ENCODE measurements around the gene SRMS.
A peak's percentile ranks its signal among the peaks of the same experiment; 100 is the strongest.

Gene SRMS

DNA sequence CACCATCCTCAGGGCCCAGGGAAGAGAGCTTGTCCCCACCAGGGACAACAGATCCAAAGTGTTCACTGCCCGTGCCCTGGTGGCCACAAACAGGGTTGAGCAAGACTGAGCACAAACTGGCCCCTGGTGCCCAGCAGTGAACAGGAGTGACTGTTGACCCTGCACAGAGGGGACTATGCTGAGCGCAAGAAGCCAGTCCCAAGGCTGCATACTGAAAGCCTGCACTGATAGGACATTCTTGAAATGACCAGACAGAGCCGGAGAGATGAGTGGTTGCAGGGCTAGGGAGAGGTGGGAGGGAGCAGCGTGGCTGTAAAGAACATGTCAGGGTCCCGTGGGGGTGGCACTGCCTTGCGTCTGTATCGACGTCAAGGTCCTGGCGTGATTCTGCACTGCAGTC, 3.5 kb upstream of the SRMS start:
- DNase-seq, result no peak

DNA sequence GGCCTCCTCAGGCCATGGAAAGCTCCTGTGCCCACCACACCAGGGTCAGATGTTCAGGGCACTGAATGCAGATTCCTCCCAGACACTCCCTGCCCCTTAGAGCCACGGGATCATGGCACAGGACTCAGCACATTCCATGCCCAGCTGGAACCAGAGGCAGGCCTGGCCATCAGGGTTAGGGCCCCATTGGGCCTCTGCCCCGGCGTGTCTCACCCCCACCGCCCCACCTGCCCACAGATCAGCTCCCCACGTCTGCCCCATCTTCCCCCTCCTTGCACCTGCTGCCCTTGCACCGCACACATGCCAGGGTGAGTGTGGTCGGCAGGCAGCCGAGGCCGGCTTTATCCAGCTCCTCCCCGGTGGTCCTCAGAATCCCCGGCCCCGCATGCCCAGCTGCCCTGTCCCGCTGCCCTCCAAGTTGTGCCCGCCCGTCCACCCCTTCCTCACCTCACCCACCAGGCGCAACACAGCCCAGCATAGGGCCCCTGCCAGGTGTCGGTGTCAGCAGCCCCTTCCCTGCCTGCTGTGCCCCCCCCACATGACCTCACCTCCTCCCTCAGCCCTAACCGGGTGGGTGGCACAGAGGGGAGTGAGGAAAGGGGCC, 2.2 kb upstream of the SRMS start:
- DNase-seq, result no peak

DNA sequence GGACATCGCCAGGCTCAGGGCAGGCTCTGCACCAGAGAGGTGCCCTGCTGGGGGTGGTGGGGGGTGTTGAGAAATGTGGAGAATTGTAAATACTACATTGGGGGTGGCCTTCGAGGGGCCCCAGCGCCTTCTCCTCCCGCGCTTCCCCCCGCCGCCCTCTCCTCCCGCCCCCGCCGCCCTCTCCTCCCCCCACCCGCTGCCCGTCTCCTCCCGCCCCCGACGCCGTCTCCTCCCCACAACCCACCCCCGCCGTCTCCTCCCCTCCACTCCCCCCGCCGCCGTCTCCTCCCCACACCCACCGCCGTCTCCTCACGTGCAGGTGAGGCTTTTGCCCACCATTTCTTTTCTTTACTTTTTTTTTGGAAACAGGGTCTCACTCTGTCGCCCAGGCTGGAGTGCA, 1.5 kb upstream of the SRMS start:
- no peak for DNase-seq

DNA sequence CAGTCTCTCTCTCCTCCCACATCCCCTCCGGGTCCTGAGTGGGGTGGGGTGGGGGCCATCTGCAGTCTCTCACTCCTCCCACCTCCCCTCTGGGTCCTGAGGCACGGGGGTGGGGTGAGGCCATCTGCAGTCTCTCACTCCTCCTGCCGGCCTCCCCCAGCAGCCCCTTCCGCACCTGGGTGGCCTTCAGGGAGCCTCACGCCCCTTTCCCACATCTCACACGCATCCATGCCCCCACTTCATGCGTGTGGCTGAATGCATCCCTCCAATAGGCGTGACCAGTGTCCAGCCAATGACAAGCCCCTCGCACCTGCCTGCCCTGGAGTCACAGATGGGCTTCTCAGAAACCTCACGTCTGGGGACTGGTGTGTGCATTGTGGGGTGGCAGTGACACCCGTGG, 993 bp upstream of the SRMS start:
- DNase-seq, result no peak

DNA sequence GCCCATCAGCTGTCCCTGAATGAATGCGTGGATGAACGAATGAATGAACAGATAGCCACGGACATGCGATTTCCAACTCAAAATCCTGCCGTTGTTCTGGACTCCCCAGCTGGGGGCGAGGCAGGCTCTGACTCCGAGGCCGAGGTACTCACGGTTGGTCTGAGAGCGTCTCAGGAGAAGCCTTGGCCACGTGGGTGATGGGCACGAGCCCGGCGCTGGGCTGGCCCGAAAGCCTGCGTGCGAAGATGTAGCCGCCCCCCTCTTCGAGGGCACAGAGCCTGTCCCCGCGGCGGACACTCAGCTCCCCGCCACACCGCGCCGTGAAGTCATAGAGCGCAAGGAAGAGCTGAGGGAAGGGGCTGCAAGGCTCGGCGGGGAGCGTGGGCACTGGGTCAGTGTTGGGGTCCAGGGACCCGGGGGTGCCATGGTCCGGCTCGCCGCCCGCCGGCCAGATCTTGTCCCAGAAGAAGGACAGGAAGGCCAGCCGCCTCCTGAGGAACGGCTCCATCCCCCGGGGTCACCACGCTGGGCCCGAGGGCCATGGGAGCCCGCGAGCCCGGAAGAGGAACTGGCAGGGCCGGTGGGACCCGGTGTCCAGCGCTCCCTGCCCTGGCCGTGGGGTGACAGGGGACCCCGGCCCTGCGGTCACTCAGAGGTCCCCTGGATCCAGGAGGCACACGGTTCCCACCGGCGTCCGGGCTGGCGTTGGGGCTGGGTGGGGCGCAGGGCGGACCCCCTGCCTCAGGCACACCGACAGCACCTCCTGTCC, 409 bp downstream of the SRMS start:
- no peak for DNase-seq

DNA sequence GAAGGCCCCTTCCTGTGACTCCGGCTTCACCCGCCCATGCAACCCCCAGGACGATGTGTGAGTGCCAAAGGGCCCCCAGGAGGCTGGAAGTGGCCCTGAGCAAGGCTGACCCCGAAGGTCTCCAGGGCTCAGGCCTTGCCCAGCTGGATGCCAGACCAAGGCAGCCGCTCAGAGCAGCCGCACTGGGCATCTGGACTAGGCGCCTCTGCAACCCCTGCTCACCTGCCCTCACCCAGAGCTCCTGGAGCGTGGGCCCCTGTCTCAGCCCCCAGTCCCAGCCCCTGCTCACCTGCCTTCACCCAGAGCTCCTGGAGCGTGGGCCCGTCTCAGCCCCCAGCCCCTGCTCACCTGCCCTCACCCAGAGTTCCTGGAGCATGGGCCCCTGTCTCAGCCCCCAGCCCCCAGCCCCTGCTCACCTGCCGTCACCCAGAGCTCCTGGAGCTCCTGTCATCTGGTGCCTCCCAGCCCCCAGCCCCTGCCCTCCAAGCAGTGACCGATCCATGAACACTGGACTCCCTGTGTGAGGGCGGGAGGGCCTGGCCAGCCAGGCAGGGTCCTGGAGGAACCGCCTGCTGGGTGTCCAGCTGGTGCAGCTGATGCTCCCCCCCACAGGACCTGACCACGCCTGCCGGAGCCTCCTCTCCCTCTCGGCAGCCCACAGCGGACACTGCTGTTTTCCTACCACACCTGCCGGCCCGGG, 1.1 kb downstream of the SRMS start:
- no peak for DNase-seq

DNA sequence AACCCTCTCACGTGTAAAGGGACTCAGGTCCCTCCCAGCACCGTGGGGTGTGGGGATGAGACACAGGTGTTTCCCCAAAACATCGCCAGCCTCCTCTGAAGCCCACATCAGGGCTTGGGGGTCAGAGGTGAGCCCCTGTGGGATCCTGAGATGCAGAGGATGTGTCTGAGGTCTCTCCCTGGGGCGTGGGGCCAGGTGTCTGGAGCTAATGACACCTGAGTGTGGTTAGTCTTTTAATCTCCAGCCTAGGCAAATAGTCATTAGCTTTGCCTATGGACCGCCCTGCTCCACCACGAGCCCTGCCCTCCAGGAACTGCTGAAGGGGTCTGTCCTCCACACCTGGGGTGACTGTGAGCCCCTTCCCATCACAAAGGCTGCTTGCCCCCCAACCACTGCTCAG, 1.7 kb downstream of the SRMS start:
- DNase-seq, result no peak

DNA sequence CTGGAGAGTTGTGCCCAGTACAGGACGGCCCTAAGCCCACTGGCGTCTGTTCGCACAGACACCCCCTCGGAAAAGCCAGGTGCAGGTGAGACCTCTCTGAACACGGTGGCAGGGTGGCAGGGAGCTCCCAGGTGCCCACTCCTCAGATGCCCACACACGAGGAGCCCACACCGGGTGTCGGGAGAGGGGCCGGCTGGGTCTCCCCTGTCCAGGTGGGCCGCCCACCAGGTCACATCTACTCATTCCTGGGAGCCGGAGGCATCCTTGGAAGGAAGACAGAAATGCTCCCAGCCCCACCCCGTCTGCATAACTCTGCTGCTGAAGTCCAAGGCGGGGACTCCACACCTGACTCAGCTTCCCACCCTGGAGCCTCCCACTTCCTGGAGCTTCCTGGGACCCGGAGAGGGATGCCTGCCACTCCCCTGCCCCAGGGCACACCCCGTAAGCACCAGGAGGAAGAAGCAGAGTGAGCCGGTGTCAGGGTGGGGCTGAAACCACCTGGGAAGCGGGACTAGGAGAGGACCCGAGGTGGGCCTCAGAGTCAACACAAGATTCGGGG, 2.5 kb downstream of the SRMS start:
- no peak for DNase-seq

DNA sequence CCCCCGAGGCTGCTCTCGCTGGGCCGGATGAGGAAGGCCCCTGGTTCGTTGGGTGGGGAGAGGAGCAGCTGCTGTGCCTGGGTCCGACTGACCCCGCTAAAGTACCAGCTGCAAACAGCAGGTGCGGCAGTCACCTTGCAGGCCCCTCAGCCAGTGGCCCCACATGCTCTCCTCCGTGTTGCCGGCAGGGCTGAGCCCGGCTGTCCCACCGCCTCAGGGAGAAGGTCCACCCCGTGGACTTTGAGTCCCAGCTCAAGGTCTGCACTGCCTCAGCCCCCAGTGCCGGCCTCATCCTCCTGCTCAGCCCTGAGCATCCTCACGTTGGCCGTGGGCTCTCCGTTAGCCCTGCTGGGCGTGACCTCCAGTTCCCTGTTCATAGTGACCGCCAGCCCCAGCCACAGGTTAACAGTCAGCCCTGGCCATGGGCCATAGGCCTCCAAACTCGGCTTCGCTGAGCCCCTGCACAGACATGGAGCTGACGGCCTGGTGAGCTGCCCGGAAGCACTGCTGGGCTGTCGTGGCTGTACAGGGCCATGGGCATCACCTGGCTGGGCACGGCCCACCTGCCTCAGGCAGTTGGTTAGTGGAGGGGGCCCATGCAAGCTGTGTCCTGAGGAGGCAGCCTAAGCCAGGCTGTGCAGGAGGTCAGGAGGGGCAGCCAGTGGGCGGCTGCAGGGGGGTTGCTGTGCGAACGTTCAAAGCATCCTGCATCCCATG, 3.1 kb downstream of the SRMS start:
- DNase-seq, result no peak

DNA sequence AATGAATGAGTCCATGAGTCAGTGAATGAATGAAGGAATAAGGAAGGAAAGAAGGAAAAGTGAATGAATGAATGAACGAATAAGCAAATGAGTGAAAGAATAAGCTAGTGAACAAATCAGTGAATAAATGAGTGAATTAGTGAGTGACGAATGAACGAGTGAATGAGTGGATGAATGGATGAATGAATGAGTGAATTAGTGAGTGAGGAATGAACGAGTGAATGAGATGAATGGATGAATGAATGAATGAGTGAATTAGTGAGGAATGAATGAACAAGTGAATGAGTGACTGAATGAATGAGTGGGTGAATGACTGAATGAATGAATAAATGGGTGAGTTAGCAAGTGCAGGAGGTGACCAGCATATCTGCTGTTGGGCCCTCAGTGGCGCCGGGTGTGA, 3.8 kb downstream of the SRMS start:
- DNase-seq, result no peak

DNA sequence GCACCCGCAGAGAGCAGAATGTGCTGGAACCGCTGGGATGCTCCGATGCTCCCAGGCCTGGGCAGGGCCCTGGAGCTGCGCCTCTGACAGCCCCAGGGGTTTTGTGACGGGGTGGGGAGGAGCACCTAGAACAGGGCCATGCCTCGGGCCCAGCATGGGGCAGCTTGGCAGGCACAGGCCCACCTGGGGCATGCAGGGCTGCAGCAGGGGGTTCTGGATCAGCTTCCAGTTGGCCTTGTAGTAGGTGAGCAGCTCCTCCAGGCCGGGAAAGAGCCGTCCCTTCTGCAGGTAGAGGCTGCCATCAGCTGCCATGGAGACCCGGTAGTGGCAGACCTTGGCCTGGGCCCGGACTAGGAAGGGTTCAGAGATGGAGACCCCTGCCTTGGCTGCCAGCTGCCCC, 4.4 kb downstream of the SRMS start:
- DNase-seq, result no peak

DNA sequence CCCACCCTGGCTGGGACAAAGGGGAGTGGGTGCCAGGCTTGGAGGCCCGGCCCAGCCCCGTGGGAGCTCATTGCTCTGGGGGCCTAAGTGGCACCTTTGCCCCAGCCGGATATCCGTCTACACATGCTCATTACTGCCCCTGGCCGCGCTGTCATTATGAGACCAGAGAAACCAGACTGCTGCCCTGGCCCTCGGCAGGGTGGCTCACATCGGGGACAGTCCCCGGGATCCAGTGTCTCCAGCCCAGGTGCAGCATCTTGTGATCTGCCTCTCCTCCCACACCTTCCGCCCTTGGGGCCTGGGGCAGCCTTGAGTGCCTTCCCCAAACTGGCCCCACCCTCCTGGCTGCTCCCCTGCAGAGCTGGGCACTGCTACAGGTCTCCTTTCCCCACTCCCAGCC, 4.9 kb downstream of the SRMS start:
- no peak for DNase-seq

DNA sequence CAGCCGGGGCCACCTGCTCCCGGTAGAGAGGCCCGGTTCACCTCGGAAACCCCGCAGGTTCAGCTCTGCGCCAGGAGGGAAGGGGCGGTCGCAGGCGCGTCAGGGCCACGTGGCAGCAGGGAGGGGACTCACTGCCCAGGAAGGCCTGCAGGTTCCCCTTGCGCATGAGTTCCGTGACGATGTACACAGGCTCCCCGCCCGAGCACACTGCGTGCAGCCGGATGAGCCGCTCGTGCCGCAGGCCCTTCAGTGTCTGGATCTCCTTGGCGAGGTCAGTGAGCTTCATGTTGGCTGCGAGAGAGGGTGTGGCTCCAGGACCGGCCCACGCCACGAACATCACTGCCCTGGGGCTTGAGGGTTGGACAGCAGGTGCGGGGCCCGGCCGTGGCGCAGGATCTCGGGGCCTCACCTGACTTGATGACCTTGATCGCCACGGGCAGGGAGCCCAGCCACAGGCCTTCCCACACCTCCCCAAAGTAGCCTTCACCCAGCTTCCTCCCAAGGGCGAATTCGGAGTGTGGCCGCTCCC, 5.5 kb downstream of the SRMS start:
- no peak for DNase-seq

DNA sequence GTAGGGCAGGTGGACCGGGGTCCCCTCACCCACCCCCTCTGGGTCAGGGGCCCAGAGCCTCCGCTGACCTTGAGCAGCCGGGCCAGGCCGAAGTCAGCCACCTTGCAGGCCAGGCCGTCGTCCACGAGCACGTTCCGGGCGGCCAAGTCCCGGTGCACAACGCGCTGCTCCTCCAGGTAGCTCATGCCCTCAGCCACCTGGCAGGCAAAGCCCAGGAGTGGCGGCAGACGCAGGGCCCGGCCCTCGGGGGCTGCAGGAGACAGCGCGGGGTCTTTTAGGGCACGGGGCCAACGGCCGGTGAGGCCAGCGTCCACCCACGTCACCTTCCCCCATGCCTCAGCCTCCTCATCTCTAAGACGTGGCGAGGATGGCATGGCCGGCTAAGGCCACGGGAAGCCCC, 6.2 kb downstream of the SRMS start:
- DNase-seq, result no peak

DNA sequence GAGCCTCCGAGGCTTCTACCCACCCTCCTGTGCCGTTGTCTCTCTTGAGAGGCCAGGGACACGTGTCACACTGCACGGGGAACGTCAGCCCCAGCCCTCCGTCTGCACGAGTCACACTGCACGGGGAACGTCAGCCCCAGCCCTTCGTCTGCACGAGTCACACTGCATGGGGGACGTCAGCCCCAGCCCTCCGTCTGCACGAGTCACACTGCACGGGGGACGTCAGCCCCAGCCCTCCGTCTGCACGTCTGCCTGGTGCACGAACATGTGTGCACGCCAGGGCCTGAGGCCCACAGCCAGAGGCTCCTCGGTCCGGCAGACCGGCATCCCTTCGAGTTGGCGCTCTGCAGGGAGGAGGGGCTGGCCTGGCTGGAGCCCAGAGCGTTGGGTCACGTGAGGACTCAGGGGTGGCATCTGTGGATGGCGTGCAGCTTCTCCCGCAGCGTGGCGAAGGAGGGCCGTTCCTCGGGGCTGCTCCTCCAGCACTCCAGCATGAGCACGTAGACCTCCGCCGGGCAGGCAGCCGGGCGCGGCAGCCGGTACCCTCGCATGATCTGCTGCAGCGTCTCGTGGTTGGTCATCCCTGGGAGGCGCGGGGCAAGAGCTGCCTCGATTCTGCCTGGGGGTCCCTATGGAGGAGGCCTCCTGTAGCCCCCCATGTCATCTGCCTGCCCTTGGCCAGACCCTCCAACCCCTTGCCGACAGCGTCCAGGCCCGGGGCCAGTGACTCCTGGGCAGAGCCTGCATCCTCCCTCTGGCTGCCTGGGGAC, 6.9 kb downstream of the SRMS start:
- no peak for DNase-seq

DNA sequence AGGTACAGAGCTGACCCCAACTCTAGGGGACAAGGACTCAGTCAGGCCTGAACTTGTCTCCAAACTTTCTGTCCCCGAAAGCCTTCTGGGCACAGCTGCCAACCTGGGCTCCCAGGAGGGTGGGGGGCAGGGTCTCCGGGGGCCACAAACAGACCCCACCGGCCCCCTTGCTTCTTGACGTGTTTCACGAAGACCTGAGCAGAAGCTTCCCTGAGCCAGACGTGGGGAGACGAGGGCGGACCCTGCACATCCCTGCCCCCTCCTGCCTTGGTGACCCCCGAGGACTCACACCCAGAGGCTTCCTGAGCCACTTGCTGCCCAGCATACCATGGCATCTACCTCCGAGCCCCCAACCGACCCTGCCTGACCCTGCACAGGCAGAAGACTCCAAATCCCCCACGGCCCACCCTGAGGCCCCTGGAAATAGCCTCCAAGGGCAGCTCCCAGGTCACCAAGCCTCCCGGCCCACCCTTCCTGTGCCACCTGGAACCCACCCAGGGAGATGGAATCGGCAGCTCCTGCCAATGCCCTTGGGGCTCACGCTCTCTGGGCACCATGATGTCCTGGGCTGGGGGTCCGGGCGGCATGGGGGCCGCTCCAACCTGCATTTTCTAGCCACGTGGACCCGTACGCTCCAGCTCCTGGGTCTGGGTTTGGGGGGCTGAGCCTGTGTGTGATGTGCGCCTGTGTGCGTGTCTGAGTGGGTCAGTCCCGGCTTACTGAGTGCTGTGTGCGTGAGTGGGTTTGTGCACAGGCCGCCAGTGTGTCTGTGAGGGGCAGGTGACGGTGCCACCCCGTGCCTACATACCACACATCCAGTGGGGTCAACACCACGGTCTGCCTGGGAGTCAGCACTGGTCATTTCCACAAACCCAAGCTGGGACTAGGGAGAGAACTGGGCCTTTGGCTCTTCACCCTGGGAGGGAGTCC, 7.8 kb downstream of the SRMS start:
- DNase-seq, result no peak

DNA sequence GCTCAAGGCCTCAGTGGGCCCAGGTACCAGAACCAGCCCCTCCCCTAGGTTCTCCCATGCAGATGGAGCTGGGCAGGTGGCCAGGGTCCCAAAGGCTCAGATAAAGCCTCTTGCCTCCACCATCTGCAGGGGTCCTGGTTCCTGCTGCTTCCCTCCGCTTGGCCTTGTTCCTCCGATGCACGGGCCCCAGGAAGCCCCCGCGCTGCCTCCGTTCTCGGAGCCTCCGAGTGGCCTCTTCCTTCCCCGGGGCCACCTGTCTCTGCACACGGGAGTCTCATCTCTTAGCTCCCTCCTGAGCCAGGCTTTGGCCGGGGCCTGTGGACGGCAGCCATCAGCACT, 8.5 kb downstream of the SRMS start:
- no peak for DNase-seq

DNA sequence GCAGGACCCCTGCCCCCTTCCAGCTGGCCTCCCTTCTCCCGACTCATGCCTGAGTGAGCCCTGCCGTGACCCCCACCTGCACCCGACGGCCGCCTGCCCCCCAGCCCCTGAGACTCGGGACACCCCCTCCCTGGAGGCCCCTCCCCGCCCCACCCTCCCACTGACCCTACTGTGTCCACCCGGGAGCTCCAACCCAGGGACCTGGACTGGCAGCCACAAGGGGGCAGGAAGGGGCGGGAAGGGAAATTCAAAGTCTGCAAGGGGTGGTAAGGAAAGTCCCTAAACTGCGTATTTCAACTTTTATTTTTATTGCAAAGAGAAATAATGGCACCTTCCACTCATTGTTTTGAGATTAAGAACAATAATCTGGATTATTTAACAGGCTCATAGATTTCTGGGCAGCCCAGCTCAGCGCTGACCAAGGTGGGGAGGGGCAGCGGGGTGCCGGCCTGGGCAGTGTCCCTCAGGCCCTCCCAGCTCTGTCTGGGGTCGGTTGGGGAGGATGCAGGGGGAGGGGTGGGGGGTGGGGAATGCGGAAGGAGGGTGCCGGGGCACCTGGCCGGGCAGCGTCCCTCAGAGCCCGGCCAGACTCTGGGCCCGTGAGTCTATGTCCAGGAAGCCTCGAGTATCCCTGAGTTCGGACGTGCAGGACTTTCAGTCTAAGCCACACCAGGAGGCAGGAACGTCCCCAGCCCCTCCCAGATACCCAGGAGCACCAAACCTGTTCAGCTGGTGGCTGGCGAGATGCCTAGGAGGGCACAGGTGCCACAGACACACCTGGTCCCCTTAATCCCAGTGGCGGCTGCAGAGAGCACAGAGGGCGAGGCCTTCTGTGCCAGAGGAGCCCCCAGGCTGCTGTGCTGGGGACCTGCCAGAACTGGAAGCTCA, 9.1 kb downstream of the SRMS start:
- DNase-seq, result peak; percentile 84

DNA sequence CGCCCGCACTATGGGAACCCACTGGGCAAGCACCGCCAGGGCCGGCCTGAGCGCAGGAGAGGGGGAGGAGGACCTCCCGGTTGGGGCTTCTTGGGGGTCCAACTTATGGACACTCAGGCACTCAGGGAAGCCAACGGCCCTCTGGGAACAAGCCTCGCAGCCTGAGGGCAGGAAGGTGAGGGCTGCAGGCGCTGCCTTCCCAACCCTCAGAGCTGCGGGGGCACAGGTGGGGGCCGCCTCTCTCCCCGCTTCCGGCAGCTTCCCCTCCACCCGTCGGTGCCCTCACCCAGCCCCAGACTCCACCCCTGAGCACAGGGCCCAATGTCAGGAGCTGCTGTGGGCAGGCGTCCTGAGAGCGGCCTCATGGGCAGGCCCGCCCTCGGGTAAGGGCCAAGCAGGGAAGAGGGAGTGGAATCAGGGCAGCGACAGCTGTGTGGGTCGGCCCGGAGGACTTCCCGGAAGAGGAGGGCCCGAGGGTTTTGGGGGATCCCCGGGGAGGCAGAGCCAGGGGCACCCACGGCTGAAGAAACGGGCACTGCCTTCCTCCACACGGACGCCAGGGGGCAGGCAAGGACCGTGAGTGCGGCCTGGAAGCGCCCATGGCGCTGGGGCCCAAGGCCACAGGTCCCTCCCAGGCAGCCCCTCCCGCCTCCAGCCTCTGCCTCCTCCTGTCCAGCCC, 9.9 kb downstream of the SRMS start:
- peak; percentile 76 for DNase-seq
